Measurements from ENCODE around the gene ARR3.
"Not testable (repeated sequence)": the region's sequence is repeated elsewhere in the genome, so short reads cannot be mapped to it uniquely, and the experiment has no call there.

The ARR3 gene

DNA sequence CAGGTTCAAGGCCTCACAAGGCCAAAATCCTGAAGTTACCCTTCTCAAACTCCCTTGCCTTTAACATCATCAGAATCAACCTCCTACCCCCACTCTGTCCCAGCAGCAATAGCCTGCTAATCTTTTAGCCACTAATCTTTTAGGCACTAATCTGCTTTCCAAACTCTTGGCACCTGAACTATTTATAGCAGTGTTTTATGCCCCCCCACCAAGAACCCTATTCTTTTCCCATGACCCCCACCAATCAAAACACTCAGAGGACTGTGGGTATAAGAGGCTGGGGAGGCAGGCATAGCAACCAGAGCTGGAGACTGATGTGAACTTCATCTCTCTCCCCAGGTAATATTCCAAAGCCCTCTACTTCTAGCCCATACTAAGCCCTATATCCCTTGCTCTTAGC lies at the start of gene ARR3:
TSS of gene ARR3 (plus strand) at position 301 of the 400 bp plus-strand sequence. CDS start 1,052 bp downstream, outside the sequence.
- no peak for DNase-seq

DNA sequence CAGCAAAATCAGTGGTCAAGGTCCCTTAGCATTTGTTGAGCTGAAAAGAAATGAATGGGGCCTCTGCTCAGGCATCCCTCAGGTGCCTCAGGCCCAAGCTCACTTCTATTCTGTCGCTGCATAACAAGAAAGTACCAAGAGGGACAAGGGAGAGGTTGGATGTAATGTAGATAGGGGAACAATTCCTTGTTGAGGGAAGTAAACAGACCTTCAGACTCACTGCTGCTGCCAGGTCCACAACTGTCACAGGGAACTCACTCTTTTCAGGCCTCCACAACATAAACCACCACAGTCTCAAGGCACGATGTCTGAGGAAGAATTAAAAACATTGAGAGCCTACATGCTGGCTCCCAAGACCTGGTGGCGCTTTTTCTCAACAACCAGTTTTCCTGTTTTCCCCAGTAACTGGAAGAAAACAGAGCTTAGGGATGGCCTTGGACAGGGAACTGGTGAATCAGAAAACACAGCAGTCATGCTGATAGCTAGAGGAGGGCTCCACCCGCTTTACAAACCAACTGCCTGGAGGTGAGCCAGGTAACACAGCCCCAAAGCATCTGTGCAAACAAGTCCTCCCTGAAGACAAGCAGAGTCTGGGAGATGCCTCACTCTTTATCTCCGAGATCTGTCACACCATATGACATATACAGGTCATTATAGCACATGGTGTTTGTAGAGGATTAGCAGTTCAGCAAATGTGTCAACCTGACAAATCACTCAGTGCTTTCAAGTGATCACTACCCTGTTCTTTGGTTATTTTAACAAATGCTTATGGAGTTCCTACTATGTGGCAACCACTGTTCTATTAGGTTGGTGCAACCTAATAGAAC lies 48.0 kb upstream of the ARR3 start:
- no peak for DNase-seq

DNA sequence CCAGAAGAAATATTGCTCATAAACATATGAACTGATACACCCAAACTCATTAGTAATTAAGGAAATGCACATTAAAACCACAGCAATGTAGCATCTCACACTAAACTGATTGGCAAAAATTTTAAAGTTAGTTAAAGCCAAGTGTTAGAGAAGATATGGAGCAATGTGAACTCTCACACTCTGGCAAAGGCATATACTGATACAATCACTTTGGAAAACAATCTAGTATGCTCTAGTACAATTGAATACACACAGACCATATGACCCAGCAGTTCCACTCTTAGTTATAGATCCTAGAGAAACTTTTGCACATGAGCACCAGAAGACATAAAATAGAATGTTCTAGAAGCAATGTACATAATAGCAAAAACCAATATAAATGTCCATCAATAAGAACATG lies 42.1 kb upstream of the ARR3 start:
- DNase-seq, result no peak

DNA sequence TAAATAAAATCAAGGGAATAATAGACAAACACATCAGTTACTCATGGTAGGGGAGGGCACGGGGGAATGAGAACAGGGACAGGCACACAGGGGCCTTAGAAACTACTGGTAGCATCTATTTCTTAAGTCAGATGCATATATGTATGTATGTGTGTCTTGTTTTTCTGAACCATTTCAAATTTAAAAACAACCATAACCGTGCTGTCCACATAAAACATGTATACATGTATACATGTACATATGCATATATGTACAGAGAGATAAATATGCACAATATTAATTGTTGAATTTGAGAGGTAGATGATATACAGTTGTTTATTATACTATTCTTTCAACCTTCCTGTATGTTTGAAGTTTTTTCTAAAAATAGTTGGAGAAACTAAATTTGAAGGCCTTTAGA lies 41.4 kb upstream of the ARR3 start:
- DNase-seq, result no peak

DNA sequence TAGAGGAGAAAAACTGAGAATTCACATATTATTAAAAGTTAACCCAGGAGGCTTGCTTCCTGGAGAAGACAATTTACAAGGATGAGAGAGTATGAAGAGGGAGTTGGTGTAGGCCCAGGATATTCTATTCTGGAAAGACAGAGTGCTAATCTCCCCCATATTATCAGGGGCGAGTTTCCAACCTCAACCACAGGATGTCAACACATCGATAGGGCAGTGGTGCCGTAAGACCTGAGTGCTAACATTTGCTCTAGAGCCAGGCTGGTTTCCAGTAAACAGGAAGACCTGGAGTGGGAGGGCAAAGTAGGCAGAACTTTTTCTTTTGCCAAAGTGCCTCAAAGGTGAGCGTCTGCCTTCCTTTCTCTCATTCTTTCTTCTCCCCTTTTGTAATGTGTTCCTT lies 36.5 kb upstream of the ARR3 start:
- DNase-seq, result no peak

DNA sequence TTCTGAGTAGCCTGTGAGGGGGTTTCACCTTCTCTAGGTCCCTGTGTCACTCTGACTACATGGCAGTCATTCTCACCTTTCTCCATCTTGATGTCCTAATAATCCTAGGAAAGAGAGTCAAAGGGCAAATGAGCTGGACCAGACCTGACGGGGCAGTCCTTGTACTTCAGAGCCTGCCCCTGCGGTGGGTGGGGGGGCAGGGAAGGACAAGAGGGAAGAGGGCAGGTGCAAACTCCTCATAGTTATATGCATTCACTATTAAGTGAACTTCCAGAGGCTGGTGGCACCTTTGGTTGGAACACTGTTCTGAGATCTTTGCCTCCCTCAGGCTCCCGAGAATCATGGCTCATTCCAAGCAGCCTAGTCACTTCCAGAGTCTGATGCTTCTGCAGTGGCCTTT lies 33.8 kb upstream of the ARR3 start, which contains the start of gene AWAT1:
TSS of gene AWAT1 (plus strand) at position 301 of the 400 bp plus-strand sequence. CDS start at position 342, 41 bp downstream.
- DNase-seq, result no peak

DNA sequence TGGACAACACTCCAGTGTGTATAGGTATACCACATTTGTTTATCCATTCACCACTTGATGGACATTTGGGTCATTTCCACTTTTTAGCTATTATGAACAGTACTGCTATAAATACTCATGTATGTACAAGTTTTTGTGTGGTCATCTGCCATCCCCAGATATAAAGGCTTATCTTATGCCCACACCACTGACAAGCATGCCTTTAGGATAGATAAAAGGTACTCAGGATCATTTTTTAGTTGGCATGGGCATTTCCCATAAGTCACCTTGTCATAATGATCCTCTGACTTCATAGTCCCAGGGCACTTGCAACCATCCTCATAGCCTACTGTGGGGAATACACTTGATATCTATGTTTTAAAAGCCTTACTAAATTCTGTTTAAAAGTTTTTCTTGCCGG lies 27.4 kb upstream of the ARR3 start:
- no peak for DNase-seq

DNA sequence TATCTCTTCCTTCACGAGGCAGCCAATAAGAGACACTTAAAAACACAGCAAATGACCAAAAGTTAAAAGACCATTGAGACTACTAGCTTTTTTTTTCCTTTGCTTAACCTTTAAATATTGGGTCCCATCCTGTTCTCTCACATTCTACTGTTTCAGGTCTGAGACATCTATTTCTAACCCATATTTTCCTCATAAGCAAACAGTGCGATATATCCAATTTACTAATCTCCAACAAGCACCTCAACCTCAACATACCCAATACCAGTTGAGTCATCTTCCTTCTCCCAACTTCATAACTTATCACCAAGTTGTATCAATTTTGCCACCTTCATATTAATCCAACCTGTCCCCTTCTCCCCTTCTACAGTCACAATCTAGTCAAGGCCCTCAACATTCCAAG lies 26.6 kb upstream of the ARR3 start:
- no peak for DNase-seq

DNA sequence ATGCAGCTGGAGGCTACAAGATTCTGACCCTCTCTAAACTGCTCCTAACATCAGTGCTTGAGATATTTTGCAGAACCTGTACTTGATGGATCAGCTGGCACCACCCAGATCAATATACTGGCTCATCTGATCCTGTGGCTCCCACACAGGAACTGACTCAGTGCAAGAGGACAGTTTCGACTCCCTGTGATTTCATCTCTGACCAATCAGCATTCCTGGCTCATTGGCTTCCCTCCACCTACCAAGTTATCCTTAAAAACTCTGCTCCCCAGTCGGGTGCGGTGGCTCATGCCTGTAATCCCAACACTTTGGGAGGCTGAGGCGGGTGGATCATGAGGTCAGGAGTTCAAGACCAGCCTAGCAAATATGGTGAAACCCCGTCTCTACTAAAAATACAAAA lies 24.5 kb upstream of the ARR3 start:
- DNase-seq, result not testable (repeated sequence)

DNA sequence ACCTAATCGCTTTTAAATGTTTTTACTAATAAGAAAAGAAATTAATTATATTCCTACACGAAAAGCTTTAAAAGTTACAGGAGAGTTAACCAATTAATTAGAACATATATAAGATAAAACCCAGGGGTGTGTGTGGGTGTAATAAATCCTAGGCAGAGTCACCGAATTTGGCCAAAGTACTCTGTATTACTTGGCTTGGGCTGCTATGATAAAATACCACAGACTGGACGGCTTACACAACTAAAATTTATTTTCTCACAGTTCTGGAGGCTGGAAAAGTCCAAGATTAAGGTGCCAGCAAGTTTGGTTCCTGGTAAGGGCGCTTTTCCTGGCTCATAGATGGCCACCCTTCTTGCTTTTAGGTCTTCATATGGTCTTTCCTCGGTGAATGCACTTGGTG lies 23.3 kb upstream of the ARR3 start:
- no peak for DNase-seq

DNA sequence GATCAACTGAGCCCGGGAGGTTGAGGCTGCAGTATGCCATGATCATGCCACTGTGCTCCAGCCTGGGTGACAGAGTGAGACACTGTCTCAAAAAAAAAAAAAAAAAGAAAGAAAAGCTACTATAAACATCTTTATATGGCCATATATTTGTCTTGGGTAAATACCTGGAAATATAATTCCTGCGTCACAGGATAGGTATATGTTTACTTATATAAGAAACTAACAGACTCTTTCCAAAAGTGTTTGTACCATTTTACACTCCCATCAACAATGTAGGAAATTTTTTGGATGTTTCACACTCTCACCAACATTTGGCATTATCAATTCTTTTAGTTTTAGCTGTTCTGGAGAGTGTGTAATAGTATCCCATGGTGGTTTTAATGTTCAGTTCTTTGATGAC lies 20.9 kb upstream of the ARR3 start:
- no peak for DNase-seq

DNA sequence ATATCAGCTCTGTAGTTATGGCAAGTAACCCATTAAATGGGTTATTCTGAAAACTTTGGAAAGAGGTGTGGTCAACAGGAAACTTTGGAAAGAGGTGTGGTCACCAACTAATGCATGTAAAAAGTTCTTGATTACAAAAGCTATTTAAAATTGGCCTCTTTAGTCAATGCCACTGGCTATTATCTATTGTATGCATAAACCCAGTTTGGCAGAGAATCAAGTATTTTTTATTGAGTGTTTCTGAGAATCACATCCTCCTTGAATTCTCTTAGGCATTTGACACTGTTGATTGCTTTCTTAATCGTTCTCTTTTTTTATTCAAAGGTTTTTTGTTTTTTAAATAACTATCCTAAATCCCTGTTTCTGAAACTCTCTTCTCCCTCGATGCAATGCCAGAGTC lies 15.6 kb upstream of the ARR3 start:
- no peak for DNase-seq

DNA sequence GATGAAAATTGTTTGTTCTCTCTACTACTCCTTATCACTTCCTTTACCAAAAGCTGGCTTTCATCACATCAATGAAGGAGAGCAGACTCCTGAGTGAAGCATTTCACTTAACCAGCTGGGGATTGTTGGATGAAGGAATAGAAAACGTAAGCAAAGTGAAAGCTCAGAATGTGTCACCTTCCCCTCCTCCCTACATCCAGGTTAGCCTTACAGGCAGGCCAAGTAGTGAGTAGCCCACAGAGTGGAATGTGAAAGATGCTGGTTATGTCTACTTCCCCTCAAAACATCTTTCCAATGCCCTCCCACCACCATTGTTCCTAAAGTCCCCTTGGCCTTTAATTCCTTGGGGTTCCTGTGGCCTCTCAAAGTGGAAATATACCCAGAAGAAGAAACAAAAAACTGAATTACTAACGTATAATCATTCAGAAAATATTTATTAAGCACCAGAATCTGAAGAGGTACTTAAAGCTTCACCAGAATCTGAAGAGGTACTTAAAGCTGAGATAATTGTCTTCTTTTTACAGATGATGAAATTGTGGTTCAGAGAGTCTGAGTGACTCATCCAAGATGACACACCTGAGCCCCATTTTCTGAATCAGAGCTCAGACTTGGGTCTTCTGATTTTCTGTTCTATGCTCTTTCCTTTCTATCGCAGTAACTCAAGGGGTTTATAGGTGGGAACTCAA lies 14.6 kb upstream of the ARR3 start:
- DNase-seq, result no peak

DNA sequence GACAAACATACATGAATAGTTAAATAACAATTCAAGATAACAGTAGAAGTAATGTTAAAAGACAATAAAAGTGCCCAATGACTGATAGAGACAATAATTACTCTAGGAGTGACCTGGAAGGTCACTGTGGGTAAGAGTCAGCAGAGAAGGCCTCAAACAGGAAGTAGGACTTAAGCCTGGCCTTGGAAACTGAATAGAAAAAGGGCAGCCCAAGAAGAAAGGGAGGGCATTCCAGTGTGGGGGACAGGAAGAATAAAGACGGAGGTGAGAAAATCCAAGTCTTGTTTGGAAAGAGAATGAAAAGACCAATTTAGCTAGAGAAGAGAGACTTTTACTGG lies 14.1 kb upstream of the ARR3 start:
- DNase-seq, result no peak

DNA sequence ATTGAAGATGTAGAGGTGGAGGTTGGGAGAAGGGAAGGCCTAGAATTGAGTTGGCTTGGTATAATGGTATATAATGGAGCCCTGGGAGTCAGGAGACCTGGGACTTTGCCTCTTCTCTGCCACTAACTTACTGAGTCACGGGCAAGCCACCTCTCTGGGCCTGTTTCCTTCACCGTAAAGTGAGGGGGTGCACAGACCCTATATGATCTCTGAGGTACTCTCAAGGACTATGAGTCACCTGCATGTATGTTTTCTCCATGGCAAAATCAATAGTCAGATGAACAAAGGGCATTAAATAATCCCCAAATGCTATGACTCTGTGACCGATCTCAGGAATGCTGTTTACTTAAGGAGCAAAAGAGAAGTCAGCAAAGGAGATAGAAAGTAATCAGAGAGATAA lies 13.2 kb upstream of the ARR3 start:
- DNase-seq, result no peak

DNA sequence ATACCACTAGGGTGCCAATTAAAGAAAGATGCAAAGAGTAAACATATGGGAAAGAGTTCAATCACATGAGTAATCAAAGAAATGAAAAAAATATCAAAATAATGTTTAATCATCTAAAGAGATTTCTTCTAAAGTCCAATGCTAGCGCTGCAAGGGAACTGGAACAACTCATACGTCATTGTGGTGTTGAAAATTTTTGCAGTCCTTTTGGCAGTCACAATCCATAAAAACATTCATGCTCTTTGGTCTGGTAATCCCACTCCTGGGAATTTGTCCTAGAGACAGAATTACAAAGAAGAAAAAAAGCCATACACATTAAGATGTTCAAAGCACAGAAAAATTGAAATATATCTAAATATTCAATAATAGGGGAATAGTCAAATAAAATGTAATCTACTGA lies 12.7 kb upstream of the ARR3 start:
- DNase-seq, result no peak

DNA sequence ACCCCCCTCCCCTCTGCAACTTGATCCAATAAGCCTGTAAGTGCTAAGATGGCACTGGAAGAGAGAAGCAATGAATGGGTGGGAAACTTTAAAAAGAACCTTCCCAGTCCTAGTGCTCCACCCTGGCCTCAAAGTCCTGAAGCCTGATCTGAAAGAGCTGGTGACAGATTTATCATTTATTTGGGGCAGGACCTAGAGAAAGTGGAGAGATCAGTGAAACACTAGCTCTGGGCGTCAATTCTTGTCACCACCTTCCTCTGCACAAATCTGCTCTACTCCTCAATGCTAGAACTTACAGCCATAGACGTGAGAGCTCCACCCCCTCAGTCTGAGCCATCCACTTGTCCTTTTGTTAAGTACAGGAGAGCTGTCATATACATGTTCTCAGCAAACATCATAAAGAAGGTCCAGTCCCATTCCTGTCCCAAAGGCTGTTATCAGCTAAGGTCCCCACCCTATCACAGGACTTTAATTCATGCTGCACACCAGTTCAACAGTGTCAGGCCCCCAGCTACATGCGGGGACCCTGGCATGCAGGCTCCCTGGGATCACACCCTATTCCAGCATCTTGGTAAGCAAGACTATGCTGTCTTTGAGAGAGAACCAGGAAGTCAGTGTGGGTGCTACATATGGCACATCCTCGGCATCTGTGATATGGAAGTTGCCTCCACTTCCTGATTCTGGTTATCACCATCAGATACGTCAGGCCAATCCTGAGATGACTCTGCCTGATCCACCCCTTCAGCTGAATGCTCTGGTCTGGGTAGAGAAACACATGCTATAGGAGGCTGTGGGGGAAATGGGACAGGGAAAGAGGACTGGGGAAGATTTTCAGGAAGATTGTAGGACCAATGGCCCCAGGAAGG lies 10.5 kb upstream of the ARR3 start:
- no peak for DNase-seq

DNA sequence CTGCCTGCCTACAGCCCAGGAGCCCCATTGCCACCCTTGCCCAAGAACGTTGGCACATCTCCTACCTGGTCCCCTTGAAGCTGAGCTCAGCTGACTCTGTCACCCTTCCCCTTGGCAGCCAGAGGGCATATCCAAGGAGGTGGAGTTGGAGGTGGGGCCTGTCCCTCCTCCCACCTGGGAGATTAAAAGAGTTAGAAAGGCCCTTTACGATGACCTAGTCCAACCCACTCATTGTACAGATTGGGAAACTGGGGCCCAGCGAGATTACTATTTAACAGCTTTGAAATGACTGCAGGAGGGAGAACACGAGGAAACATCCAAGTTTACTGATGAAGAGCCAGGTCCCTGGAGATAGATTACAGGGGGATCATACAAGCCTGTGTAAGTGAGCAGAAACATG lies 8.0 kb upstream of the ARR3 start, which contains the start of gene P2RY4:
TSS of gene P2RY4 (minus strand) at position 101 of the 400 bp plus-strand sequence. CDS start 580 bp downstream, outside the sequence.
- no peak for DNase-seq

DNA sequence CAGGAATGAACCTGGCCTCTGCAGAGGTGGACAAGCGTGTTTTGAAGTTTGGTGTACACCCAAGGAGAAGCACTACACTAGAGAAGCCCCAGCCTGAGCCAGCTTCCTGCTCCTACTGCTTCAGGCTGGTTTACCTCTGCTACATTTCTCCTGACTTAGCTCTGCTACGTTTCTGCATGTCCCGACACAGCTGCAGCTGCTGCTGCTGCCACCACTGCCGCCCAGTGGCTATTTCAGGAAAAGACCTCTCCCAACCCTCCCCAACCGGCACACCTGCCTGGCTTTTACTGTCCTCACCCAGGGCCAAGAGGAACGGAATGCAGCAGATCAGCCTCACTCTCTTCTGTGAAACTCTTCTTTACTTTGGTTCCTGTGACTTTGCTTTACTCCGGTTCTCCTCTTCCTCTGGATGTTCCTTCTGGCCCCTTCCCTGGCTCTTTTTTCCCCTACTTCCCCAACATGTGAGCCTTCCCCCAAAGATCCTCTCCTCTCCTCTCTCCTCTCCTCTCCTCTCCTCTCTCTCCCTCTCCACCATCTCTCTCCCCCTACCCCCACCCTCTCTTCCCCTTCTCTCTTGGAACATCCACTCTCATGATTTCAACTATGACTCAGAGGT lies 5.1 kb upstream of the ARR3 start:
- DNase-seq, result no peak

DNA sequence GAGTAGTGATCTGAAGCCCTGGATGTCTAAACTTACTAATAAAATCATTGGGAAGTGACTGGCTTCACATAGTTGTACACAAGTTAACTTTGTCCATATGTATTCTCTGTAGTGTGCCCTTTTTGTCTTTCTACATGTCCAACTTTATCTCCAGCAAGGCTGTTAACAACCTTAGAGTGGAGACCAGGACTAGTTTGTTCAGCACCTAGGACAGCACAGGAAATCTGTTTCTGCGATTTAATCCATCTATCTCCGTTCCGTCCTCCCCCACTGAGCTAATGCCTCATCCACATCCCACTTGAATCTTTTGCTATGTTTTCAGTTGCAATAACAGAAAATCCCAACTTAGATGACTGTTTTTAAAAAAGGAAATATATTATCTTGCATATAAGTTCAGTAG lies 3.4 kb upstream of the ARR3 start:
- no peak for DNase-seq

DNA sequence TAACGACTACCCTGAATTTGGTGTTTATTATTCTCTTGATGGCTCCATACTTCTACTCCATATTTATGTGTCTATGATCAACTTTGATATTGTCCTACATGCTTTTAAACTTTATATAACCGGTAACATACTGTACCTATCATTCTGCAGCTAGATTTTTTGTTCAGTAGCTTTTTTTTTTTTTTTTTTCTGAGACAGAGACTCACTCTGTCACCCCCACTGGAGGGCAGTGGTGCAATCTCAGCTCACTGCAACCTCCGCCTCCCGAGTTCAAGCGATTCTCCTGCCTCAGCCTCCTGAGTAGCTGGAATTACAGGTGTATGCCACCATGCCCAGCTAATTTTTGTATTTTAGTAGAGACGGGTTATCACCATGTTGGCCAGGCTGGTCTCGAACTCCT lies 5.9 kb downstream of the ARR3 start:
- DNase-seq, result not testable (repeated sequence)

DNA sequence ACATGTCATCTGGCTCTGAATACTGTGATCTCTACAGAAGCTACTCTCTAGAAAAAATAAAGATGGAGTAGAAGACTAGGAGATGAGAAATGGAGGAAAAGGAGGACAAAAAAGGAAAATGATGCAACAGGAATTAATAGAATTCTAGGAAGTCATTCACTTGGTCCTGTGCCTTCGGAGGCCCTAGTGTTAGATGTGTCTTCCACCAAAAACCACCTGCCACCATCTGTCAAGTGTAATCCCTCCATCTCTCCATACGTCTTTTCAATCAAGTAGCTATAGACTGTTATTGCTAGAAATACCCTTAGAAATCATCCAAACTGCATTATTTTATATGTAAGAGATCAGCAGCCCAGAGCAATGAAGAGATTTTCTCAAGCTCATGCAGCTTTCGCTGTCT lies 10.9 kb downstream of the ARR3 start:
- DNase-seq, result no peak

DNA sequence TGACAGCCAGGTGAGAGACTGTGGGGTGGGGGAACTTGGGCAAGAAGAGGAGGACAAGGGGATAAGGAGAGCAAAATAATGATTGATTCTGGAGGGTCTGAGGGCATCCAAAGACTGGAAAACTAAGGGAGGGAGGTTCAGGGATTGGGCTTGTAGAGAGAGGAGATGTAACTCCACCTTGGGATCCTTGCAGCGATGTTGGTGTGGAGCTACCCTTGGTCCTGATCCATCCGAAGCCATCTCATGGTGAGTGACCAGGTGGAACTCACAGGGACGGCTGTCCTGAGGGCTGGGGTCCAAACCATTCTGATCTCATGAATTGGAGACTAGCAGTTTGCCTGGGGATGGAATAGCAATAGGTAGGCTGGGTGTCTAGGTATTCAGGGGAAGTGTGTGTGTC lies 12.4 kb downstream of the ARR3 start:
- DNase-seq, result no peak
